MM.1S (cell line): ENCODE results near the gene LAD1.

Experiments used
- DNase-seq: peaks from one replicate; pipeline ENCODE4 v3.0.0-alpha.2; 2015
- H2AFZ ChIP-seq: fragments of 300-600 bp; sonication (generic); 2 replicates; pipeline ENCODE4 v1.6.0; 2016; ENCODE audit warnings: antibody characterized with exemption, low read length
- H3F3A ChIP-seq: fragments of 300-600 bp; sonication (generic); 2 replicates; pipeline ENCODE4 v1.6.1; 2016; ENCODE audit warnings: mild to moderate bottlenecking, antibody characterized with exemption, low read length, moderate library complexity, mixed read lengths; ENCODE audit not compliant: insufficient read depth
- H3K27ac ChIP-seq: fragments of 300-600 bp; sonication (generic); 2 replicates; pipeline ENCODE4 v1.5.1; 2016; ENCODE audit warnings: mild to moderate bottlenecking, low read length
- H3K27me3 ChIP-seq: fragments of 300-600 bp; sonication (generic); replicated peaks from 2 replicates; pipeline ENCODE4 v1.6.0; 2016; ENCODE audit warnings: low read length; ENCODE audit not compliant: insufficient read depth
- H3K36me3 ChIP-seq: fragments of 300-600 bp; sonication (generic); replicated peaks from 2 replicates; pipeline ENCODE4 v1.6.1; 2016; ENCODE audit warnings: mild to moderate bottlenecking, low read length, mixed read lengths; ENCODE audit not compliant: insufficient read depth
- H3K4me1 ChIP-seq: fragments of 300-600 bp; sonication (generic); 2 replicates; pipeline ENCODE4 v1.6.1; 2016; ENCODE audit warnings: low read length, mixed read lengths
- H3K4me2 ChIP-seq: fragments of 300-600 bp; sonication (generic); 2 replicates; pipeline ENCODE4 v1.6.0; 2016; ENCODE audit warnings: low read depth, low read length
- H3K4me3 ChIP-seq: fragments of 300-600 bp; sonication (generic); 2 replicates; pipeline ENCODE4 v1.5.1; 2016; ENCODE audit warnings: low read length, mixed read lengths
- H3K79me2 ChIP-seq: fragments of 300-600 bp; sonication (generic); 2 replicates; pipeline ENCODE4 v1.6.1; 2016; ENCODE audit warnings: mixed run types, low read length, mixed read lengths
- H3K9ac ChIP-seq: fragments of 300-600 bp; sonication (generic); 2 replicates; pipeline ENCODE4 v1.6.1; 2016; ENCODE audit warnings: low read length, mixed read lengths
- H3K9me2 ChIP-seq: fragments of 300-600 bp; sonication (generic); replicated peaks from 2 replicates; pipeline ENCODE4 v1.6.1; 2016; ENCODE audit warnings: mild to moderate bottlenecking, low read length, mixed read lengths; ENCODE audit not compliant: insufficient read depth
- H3K9me3 ChIP-seq: fragments of 300-600 bp; sonication (generic); replicated peaks from 2 replicates; pipeline ENCODE4 v1.6.1; 2016; ENCODE audit warnings: mild to moderate bottlenecking, low read length, mixed read lengths; ENCODE audit not compliant: insufficient read depth
- H4K20me1 ChIP-seq: fragments of 300-600 bp; sonication (generic); 2 replicates; pipeline ENCODE4 v1.6.1; 2016; ENCODE audit warnings: mild to moderate bottlenecking, low read length, moderate library complexity, mixed read lengths; ENCODE audit not compliant: insufficient read depth
- CTCF ChIP-seq: fragments of 300-600 bp; sonication (generic); IDR thresholded peaks from 2 replicates; pipeline ENCODE4 v1.5.1; 2016; ENCODE audit warnings: antibody characterized with exemption, low read length, mixed read lengths
- EZH2 ChIP-seq: fragments of 300-600 bp; sonication (generic); optimal IDR thresholded peaks from 2 replicates; pipeline ENCODE3; 2017; ENCODE audit warnings: low read depth, mild to moderate bottlenecking, antibody characterized with exemption, low read length, mixed read lengths
- EZH2phosphoT487 ChIP-seq: fragments of 300-600 bp; sonication (generic); IDR thresholded peaks from 2 replicates; pipeline ENCODE4 v1.6.1; 2018; ENCODE audit warnings: antibody characterized with exemption, low read length

The LAD1 gene

GRCh38 chr1:201419256-201419655 is 20.1 kb upstream of the LAD1 start:
- Histone ChIP-seq H3K27me3 (peaks cover 37% of the 10 kb centered on the region), H3K4me2 (no peak overlapping the region), H3K9ac (no peak overlapping the region), H3K9me3 (no peaks in the 10 kb centered on the region), H3K9me2 (no peaks in the 10 kb centered on the region), H3K36me3 (no peaks in the 10 kb centered on the region), H2AFZ (no peak overlapping the region), H3K27ac (no peak overlapping the region), H4K20me1 (no peaks in the 10 kb centered on the region), H3K4me3 (no peak overlapping the region), H3F3A (no peaks in the 10 kb centered on the region), H3K4me1 (no peaks in the 10 kb centered on the region), H3K79me2 (no peaks in the 10 kb centered on the region)
- TF ChIP-seq CTCF (no peak), EZH2 (no peak), EZH2phosphoT487 (no peak)
- DNase-seq, result no peak

GRCh38 chr1:201418461-201418860 is 19.3 kb upstream of the LAD1 start:
- no peak for TF ChIP-seq EZH2phosphoT487
- TF ChIP-seq EZH2, result no peak
- TF ChIP-seq CTCF, result no peak
- DNase-seq, result no peak
- H2AFZ ChIP-seq, result no peak overlapping the region
- no peak overlapping the region for H3K4me3 ChIP-seq
- H3K4me1 ChIP-seq, result no peaks in the 10 kb centered on the region
- H3K9me2 ChIP-seq, result no peaks in the 10 kb centered on the region
- H3K27me3 ChIP-seq, result peaks cover 37% of the 10 kb centered on the region
- no peaks in the 10 kb centered on the region for H4K20me1 ChIP-seq
- H3K27ac ChIP-seq, result no peak overlapping the region
- H3K79me2 ChIP-seq, result no peaks in the 10 kb centered on the region
- no peak overlapping the region for H3K9ac ChIP-seq
- no peaks in the 10 kb centered on the region for H3F3A ChIP-seq
- H3K9me3 ChIP-seq, result no peaks in the 10 kb centered on the region
- no peak overlapping the region for H3K4me2 ChIP-seq
- no peaks in the 10 kb centered on the region for H3K36me3 ChIP-seq

- TF ChIP-seq CTCF, result no peak
- no peaks in the 10 kb centered on the region for H4K20me1 ChIP-seq
- DNase-seq, result no peak
- no peaks in the 10 kb centered on the region for H3K4me1 ChIP-seq
- no peaks in the 10 kb centered on the region for H3K79me2 ChIP-seq
- no peaks in the 10 kb centered on the region for H3F3A ChIP-seq
- no peak overlapping the region for H3K9ac ChIP-seq
- peaks cover 58% of the 10 kb centered on the region for H3K27me3 ChIP-seq
- no peak overlapping the region for H3K4me2 ChIP-seq
- no peak overlapping the region for H3K27ac ChIP-seq
- no peak overlapping the region for H2AFZ ChIP-seq
- H3K9me2 ChIP-seq, result no peaks in the 10 kb centered on the region
- H3K4me3 ChIP-seq, result no peak overlapping the region
- no peaks in the 10 kb centered on the region for H3K36me3 ChIP-seq
- H3K9me3 ChIP-seq, result no peaks in the 10 kb centered on the region
Observed at GRCh38 chr1:201414051-201414738, 15.1 kb upstream of the LAD1 start.
